GM12878 (cell line): ENCODE measurements around the gene SERPINB3. TPM values are rescaled to one million over a fixed set of nuclear protein-coding genes. Genes with fewer than 3 reads are reported as not detected.

Source experiments
- ATAC-seq: fragments of 200-7000 bp; cut with Tn5 transposase; 3 replicates; pipeline ENCODE4 v1.9.1; 2020; ENCODE audit warnings: mild to moderate bottlenecking, moderate library complexity
- BruUV-seq: library from RNA; stranded (reverse); fragments of 400-500 nt; replicated peaks from 2 replicates; lab custom pipeline; 2021; lab: Mats Ljungman, UMichigan
- CTCF ChIA-PET: fragments of 300-600 bp; sonication (Branson Sonifier 250); formaldehyde crosslinking; extraction: SDS; loops from one replicate; lab custom pipeline; 2021; ENCODE audit warnings: inconsistent platforms; lab: Yijun Ruan, JAX
- POLR2A ChIA-PET: fragments of 350-600 bp; formaldehyde crosslinking; extraction: SDS; loops from one replicate; lab custom pipeline; 2021; ENCODE audit warnings: inconsistent platforms; lab: Charles Lee
- RAD21 ChIA-PET: fragments of 300-600 bp; sonication (Branson Sonifier 250); formaldehyde crosslinking; loops from one replicate; lab custom pipeline; 2023; ENCODE audit warnings: antibody characterized with exemption; ENCODE audit not compliant: unreplicated experiment; lab: Charles Lee
- SMC1A ChIA-PET: fragments of 300-600 bp; sonication (Branson Sonifier 250); formaldehyde crosslinking; loops from one replicate; lab custom pipeline; 2023; ENCODE audit not compliant: unreplicated experiment, uncharacterized antibody; lab: Charles Lee
- DNase-seq: peaks from one replicate; pipeline ENCODE4 v3.0.0-alpha.2; 2011; ENCODE audit warnings: low read depth, low spot score
- FAIRE-seq: peaks from 3 replicates; lab custom pipeline; 2011; peaks lifted over from hg19 to GRCh38; lab: Jason Lieb, UNC
- H2AFZ ChIP-seq: 2 replicates; pipeline ENCODE4 v1.6.0; 2011; ENCODE audit warnings: low read depth, low read length, control low read depth; ENCODE audit not compliant: control insufficient read depth
- H3K27ac ChIP-seq: 2 replicates; pipeline ENCODE4 v1.5.1; 2011; ENCODE audit warnings: control low read depth; ENCODE audit not compliant: control insufficient read depth, insufficient read depth
- H3K27me3 ChIP-seq, 2 experiments: replicated peaks in 1 of 2; 2 replicates each; pipeline versions ENCODE4 v1.6.0 to v1.6.1; 2011; ENCODE audit warnings: low read length in 1 of 2; ENCODE audit not compliant: control insufficient read depth in 2 of 2, insufficient read depth in 2 of 2
- H3K36me3 ChIP-seq, 2 experiments: 2 replicates each; pipeline ENCODE4 v1.5.1; 2011; ENCODE audit warnings: low read length in 1 of 2; ENCODE audit not compliant: control insufficient read depth in 2 of 2, insufficient read depth in 2 of 2
- H3K4me1 ChIP-seq: 2 replicates; pipeline ENCODE4 v1.6.1; 2011; ENCODE audit warnings: mild to moderate bottlenecking, low read length, moderate library complexity, mixed read lengths; ENCODE audit not compliant: control insufficient read depth, insufficient read depth
- H3K4me2 ChIP-seq: 2 replicates; pipeline ENCODE4 v1.6.0; 2011; ENCODE audit warnings: control low read depth; ENCODE audit not compliant: control insufficient read depth, insufficient read depth
- H3K4me3 ChIP-seq: fragments of 200-600 bp; sonication (generic); 2 replicates; pipeline ENCODE4 v1.5.1; 2016
- H3K79me2 ChIP-seq: 2 replicates; pipeline ENCODE4 v1.6.0; 2011; ENCODE audit warnings: low read length; ENCODE audit not compliant: control insufficient read depth, insufficient read depth
- H3K9ac ChIP-seq: 2 replicates; pipeline ENCODE4 v1.8.0; 2011; ENCODE audit warnings: low read length, control low read depth, mixed read lengths; ENCODE audit not compliant: control insufficient read depth, insufficient read depth
- H3K9me3 ChIP-seq: replicated peaks from 3 replicates; pipeline ENCODE4 v1.5.1; 2011; ENCODE audit warnings: mild to moderate bottlenecking, low read length; ENCODE audit not compliant: control insufficient read depth, insufficient read depth
- H4K20me1 ChIP-seq: 2 replicates; pipeline ENCODE4 v1.6.0; 2011; ENCODE audit not compliant: control insufficient read depth, insufficient read depth
- CHD1 ChIP-seq: IDR thresholded peaks from 2 replicates; pipeline ENCODE4 v1.6.1; 2012; ENCODE audit warnings: low read depth, low read length, improper control_type of control experiment
- CHD4 ChIP-seq: fragments of 200-600 bp; sonication (generic); IDR thresholded peaks from 2 replicates; pipeline ENCODE4 v1.6.1; 2016; ENCODE audit warnings: mild to moderate bottlenecking
- IRF5 ChIP-seq: fragments of 450-650 bp; IDR thresholded peaks from 2 replicates; pipeline ENCODE4 v1.6.1; 2017; ENCODE audit warnings: borderline replicate concordance
- MTA3 ChIP-seq: IDR thresholded peaks from 2 replicates; pipeline ENCODE4 v1.6.1; 2012; ENCODE audit warnings: low read length, inconsistent platforms, borderline replicate concordance
- PBX3 ChIP-seq: IDR thresholded peaks from 2 replicates; pipeline ENCODE4 v1.6.1; 2011; ENCODE audit warnings: mild to moderate bottlenecking, low read depth, low read length, moderate library complexity; ENCODE audit not compliant: insufficient replicate concordance
- RB1 ChIP-seq: fragments of 450-650 bp; formaldehyde crosslinking; IDR thresholded peaks from 2 replicates; pipeline ENCODE4 v1.6.1; 2017; ENCODE audit warnings: mild to moderate bottlenecking, borderline replicate concordance
- SP1 ChIP-seq: IDR thresholded peaks from one replicate; pipeline ENCODE4 v1.6.1; 2011; ENCODE audit warnings: low read depth, low read length
- TCF3 ChIP-seq: IDR thresholded peaks from 2 replicates; pipeline ENCODE4 v1.6.1; 2012; ENCODE audit warnings: low read depth, mild to moderate bottlenecking, low read length, borderline replicate concordance; ENCODE audit not compliant: insufficient read depth
- YY1 ChIP-seq: IDR thresholded peaks from 2 replicates; pipeline ENCODE4 v1.6.1; 2011; ENCODE audit warnings: low read depth, mild to moderate bottlenecking, low read length
- ZZZ3 ChIP-seq: IDR thresholded peaks from 2 replicates; pipeline ENCODE4 v1.6.1; 2011; ENCODE audit warnings: low read depth; ENCODE audit not compliant: control insufficient read depth, insufficient read length
- WGBS: methylation state at CpG from one replicate; pipeline ENCODE4 v1.1.6; 2016; ENCODE audit warnings: low lambda C conversion rate; ENCODE audit not compliant: insufficient replicate concordance, insufficient coverage; ENCODE audit errors: missing lambda C conversion rate; 5-methylcytosine and 5-hydroxymethylcytosine counted together
- in situ Hi-C: fragments of 300-500 bp; cut with MboI; formaldehyde crosslinking; loops from 9 replicates; pipeline ENCODE4 v1.14.3; 2018; ENCODE audit warnings: mixed read lengths
- intact Hi-C: fragments of 100-400 bp; cut with micrococcal nuclease; formaldehyde crosslinking; loops from one replicate; pipeline ENCODE4 v1.14.2; 2022; ENCODE audit not compliant: unreplicated experiment
- polyA plus RNA-seq, 11 experiments: library from polyadenylated mRNA; depleted of rRNA in 4 of 11; unstranded in 6 of 11; stranded (reverse) in 5 of 11; fragments of >200 nt; fragmentation: Nextera tagmentation in 4 of 11; fragmentation: Illumina TruSeq in 1 of 11; extraction: Ambion mirVana in 4 of 11; extraction: Trizol in 1 of 11; gene quantifications; 1 replicate in 1 of 11; 2 replicates in 10 of 11; pipeline versions ENCODE4 v1.2.1 to v1.2.3, GENCODE V29; 2011 to 2016; ENCODE audit warnings: inconsistent platforms in 2 of 11, missing spikeins in 2 of 11, low read depth in 1 of 11
- total RNA-seq, 4 experiments: library from RNA; depleted of rRNA in 3 of 4; stranded (reverse); fragments of >200 nt in 3 of 4; fragmentation: Illumina TruSeq in 1 of 4; extraction: Trizol in 1 of 4; gene quantifications; 2 replicates each; pipeline versions ENCODE4 v1.2.1 to v1.2.3, GENCODE V29; 2013 to 2021
- TF ChIP-seq, protein P1 (sequence below): fragments of 450-650 bp; IDR thresholded peaks from 2 replicates; pipeline ENCODE4 v1.6.1; 2017; ENCODE audit warnings: low read depth, mild to moderate bottlenecking, moderate library complexity
- TF ChIP-seq, protein P2 (sequence below): fragments of 450-650 bp; IDR thresholded peaks from 2 replicates; pipeline ENCODE4 v1.6.1; 2017; ENCODE audit warnings: mild to moderate bottlenecking

Gene SERPINB3
- total and polyA plus RNA-seq, 10 of the 15 experiments (the other 5 are each of a cell fraction or from before 2014, with no cell fraction given), result not detected

DNA sequence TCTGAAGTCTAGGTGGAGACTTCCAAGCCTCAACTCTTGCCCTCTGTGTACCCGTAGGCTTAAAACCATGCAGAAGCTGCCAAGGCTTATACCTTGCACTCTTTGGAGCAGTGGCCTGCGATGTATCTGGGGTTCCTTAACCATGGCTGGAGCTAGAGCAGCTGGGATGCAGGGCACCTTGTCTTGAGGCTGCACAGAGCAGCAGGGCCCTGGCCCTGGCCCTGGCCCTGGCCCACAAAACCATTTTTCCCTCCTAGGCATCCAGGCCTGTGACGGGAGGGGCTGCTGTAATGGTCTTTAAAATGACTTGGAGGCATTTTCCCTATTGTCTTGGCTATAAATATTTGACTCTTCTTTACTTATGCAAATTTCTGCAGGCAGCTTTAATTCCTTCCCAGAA lies 36.8 kb downstream of the SERPINB3 start:
- intact Hi-C loops (no loop called here), in situ Hi-C loops (no loop called here)
- WGBS, result 16% methylated on average over 3 of the region's 3 CpGs
- DNase-seq (no peak), FAIRE-seq (no peak), ATAC-seq (no peak)
- Histone ChIP-seq H3K27me3 (no peaks in the 10 kb centered on the region), H3K4me2 (no peak overlapping the region), H3K27ac (no peak overlapping the region), H2AFZ (no peak overlapping the region), H4K20me1 (no peaks in the 10 kb centered on the region), H3K79me2 (no peaks in the 10 kb centered on the region), H3K9ac (no peak overlapping the region), H3K4me1 (no peaks in the 10 kb centered on the region), H3K36me3 (no peaks in the 10 kb centered on the region), H3K4me3 (no peak overlapping the region), H3K9me3 (peaks cover 12% of the 10 kb centered on the region; the same call in 2 of the 3 replicates)
- TF ChIP-seq CHD1, result no peak
- CTCF ChIA-PET, result no interaction called here
- SMC1A ChIA-PET, result no interaction called here
- RAD21 ChIA-PET, result no interaction called here
- POLR2A ChIA-PET, result no interaction called here
- BruUV-seq, result no TSS peak

- 46% methylated on average over 3 of the region's 3 CpGs for WGBS
- ChIA-PET CTCF (no interaction called here), RAD21 (no interaction called here), SMC1A (no interaction called here), POLR2A (no interaction called here)
- no peaks in the 10 kb centered on the region for H3K27me3 ChIP-seq
- no peak overlapping the region for H3K27ac ChIP-seq
- ATAC-seq, result no peak
- H3K4me2 ChIP-seq, result no peak overlapping the region
- no peak overlapping the region for H3K9ac ChIP-seq
- in situ Hi-C loops (no loop called here), intact Hi-C loops (no loop called here)
- DNase-seq, result no peak
- H2AFZ ChIP-seq, result no peak overlapping the region
- peaks cover under 1% of the 10 kb centered on the region; the same call in 2 of the 3 replicates for H3K9me3 ChIP-seq
- FAIRE-seq, result no peak
- no peaks in the 10 kb centered on the region for H4K20me1 ChIP-seq
- H3K36me3 ChIP-seq, result no peaks in the 10 kb centered on the region
- no peaks in the 10 kb centered on the region for H3K79me2 ChIP-seq
- no peaks in the 10 kb centered on the region for H3K4me1 ChIP-seq
- no peak overlapping the region for H3K4me3 ChIP-seq
- no TSS peak for BruUV-seq
- TF ChIP-seq YY1 (no peak), SP1 (no peak), PBX3 (no peak), ZZZ3 (no peak), MTA3 (no peak), CHD4 (no peak), TCF3 (no peak), RB1 (no peak), IRF5 (no peak)
- TF ChIP-seq, protein P1, sequence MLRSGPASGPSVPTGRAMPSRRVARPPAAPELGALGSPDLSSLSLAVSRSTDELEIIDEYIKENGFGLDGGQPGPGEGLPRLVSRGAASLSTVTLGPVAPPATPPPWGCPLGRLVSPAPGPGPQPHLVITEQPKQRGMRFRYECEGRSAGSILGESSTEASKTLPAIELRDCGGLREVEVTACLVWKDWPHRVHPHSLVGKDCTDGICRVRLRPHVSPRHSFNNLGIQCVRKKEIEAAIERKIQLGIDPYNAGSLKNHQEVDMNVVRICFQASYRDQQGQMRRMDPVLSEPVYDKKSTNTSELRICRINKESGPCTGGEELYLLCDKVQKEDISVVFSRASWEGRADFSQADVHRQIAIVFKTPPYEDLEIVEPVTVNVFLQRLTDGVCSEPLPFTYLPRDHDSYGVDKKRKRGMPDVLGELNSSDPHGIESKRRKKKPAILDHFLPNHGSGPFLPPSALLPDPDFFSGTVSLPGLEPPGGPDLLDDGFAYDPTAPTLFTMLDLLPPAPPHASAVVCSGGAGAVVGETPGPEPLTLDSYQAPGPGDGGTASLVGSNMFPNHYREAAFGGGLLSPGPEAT, result no peak
- TF ChIP-seq, protein P2, sequence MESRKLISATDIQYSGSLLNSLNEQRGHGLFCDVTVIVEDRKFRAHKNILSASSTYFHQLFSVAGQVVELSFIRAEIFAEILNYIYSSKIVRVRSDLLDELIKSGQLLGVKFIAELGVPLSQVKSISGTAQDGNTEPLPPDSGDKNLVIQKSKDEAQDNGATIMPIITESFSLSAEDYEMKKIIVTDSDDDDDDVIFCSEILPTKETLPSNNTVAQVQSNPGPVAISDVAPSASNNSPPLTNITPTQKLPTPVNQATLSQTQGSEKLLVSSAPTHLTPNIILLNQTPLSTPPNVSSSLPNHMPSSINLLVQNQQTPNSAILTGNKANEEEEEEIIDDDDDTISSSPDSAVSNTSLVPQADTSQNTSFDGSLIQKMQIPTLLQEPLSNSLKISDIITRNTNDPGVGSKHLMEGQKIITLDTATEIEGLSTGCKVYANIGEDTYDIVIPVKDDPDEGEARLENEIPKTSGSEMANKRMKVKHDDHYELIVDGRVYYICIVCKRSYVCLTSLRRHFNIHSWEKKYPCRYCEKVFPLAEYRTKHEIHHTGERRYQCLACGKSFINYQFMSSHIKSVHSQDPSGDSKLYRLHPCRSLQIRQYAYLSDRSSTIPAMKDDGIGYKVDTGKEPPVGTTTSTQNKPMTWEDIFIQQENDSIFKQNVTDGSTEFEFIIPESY, result no peak
These were observed 42.0 kb downstream of the SERPINB3 start for GRCh38 chr18:63619661-63620060.
